GM19324 (cell line): ENCODE results near the gene APOE.
"Not testable (repeated sequence)": the region's sequence is repeated elsewhere in the genome, so short reads cannot be mapped to it uniquely, and the experiment has no call there.

Source experiments
- ATAC-seq: cut with Tn5 transposase; IDR thresholded peaks from one replicate; pipeline ENCODE4 v1.9.1; 2021; ENCODE audit warnings: mild to moderate bottlenecking, moderate library complexity; ENCODE audit not compliant: unreplicated experiment, low FRiP score

APOE gene

GRCh38 chr19:44883922-44884321 lies 21.7 kb upstream of the APOE start:
- ATAC-seq = no peak

GRCh38 chr19:44884566-44884965 lies 21.0 kb upstream of the APOE start:
- ATAC-seq = no peak

DNA sequence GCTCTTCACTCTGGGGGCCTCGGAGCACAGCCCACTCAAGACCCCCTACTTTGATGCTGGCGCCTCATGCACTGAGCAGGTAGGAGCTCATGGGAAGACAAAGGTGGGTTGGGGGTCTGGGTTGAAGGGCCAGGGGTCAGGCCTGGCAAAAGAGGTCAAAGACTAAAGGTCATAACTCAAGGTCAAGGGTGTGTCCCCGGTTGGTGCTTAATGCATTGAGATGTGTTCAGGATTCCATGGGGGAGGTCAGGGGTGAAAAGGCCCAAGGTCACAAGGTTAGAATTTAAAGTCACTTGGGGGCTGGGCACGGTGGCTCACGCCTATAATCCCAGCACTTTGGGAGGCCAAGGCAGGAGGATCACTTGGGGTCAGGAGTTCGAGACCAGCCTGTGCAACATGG lies 19.5 kb upstream of the APOE start:
- no peak for ATAC-seq

GRCh38 chr19:44887648-44888047 lies 17.9 kb upstream of the APOE start:
- no peak for ATAC-seq

DNA sequence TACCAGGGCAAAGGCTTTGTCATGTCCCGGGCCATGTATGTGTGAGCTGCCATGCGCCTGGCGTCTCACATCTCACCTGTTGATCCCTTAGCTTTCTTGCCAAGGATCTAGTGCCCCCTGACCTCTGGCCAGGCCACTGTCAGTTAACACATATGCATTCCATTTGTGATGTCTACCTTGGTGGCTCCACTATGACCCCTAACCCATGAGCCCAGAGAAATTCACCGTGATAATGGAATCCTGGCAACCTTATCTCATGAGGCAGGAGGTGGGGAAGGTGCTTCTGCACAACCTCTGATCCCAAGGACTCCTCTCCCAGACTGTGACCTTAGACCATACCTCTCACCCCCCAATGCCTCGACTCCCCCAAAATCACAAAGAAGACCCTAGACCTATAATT lies 17.3 kb upstream of the APOE start:
- ATAC-seq = not testable (repeated sequence)

GRCh38 chr19:44889830-44890365 lies 15.7 kb upstream of the APOE start:
- ATAC-seq = no peak

GRCh38 chr19:44890366-44891015 lies 15.1 kb upstream of the APOE start:
- peak; percentile 86 for ATAC-seq

- peak; percentile 72 for ATAC-seq
These were observed 14.3 kb upstream of the APOE start, which contains the start of gene TOMM40 for GRCh38 chr19:44891016-44891882. TSS of gene TOMM40 (plus strand) at chr19:44891254. CDS start at chr19:44891416, 162 bp downstream.

DNA sequence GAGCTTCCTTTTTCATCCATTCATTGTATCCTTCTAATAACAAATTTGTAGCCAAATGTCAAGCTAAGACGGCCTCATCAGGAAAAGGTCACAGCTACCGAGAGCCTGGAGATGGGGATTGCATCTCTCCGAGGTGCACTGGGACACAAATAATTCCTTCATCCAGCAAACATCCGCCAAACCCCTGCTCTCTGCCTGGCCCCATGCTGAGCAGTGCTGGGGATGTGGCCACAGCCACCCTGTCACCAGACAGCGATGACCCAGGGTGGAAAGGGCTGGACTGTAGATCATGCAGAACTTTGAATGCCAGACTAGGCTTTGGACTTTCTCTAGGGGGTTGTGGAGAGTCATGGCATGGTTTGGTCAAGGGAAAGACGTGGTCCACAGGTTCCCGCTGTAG lies 12.7 kb upstream of the APOE start:
- no peak for ATAC-seq

DNA sequence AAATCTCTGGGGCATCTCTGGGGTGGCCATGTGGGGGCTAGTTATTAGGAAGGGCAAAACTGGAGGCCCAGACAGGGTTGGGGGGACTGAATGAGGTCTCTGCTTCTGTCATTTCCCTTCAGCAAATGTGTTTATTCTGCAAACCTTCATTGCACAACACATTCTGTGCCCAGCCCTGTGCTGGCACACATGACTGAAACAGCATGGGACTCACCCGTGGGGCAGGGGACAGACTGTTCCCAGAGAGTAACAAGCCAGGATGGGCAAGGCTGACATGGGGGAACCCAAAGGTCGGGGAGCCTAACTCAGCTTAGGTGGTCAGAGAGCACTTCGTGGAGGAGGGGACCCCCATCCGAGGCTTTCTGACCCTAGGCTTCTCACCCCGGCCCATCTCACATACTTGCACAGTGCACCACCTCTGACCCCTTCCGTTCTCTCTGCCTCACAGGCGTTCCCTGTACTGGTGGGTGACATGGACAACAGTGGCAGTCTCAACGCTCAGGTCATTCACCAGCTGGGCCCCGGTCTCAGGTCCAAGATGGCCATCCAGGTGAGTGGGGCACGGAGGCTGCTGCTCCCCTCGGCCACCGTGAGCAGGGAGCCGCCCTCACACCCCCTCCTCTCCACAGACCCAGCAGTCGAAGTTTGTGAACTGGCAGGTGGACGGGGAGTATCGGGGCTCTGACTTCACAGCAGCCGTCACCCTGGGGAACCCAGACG lies 12.1 kb upstream of the APOE start:
- no peak for ATAC-seq

- no peak for ATAC-seq
These were observed 11.6 kb upstream of the APOE start for GRCh38 chr19:44894052-44894400.

DNA sequence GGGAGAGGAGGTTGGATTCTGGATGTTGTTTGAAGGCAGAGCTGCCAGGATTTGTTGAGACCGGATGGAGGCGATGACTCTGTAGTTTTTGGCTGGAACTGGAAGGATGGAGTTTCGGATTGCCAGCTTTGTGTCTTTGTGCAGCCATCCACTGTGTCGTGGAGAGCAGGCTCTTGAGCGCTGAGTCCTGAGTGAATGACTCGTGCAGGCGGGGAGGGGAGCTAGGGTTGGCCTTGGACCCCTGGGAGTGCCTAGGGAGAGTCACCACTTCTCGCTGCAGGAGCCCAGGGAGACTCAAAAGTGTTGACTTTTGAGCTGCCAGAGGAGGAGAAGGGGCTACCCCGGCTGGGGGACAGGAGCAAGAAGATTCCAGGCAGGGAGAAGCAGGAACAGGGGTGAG lies 10.7 kb upstream of the APOE start:
- no peak for ATAC-seq

- ATAC-seq = no peak
These were observed 7.8 kb upstream of the APOE start for GRCh38 chr19:44897835-44898234.

DNA sequence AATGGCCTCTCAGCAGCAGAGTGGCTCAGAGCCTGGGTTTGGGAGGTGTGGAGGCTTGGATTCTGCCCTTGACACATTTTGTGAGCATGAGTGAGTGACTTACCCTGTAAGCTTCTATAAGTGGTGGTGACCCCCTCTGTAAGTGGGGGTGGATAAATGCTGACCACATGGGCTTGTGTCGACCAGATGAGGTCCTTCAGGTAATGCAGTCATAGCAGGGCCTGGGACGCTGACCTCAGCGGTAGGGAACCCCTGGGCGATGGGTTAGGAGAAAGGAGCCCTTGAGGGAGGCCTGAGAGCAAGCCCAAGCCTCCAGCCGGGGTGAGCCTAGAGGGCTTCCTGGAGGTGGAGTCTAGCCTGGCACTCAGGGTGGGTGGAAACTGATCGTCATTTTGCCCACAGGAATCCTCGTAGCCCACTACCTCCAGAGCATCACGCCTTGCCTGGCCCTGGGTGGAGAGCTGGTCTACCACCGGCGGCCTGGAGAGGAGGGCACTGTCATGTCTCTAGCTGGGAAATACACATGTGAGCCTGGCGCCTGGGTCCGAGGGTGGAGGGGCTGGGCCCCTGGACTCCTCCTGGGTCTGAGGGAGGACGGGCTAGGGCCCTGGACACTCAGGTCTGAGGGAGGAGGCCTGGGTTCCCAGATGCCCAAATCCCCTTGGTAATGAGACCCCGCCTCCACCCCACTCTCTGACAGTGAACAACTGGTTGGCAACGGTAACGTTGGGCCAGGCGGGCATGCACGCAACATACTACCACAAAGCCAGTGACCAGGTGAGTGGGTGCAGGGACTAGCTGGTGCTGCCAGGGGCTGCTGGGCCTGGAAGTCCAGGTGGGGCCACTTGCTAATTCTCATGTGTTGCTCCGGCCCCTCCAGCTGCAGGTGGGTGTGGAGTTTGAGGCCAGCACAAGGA lies 5.0 kb upstream of the APOE start:
- no peak for ATAC-seq

- ATAC-seq = no peak
These were observed 2.4 kb upstream of the APOE start for GRCh38 chr19:44903216-44903601.

DNA sequence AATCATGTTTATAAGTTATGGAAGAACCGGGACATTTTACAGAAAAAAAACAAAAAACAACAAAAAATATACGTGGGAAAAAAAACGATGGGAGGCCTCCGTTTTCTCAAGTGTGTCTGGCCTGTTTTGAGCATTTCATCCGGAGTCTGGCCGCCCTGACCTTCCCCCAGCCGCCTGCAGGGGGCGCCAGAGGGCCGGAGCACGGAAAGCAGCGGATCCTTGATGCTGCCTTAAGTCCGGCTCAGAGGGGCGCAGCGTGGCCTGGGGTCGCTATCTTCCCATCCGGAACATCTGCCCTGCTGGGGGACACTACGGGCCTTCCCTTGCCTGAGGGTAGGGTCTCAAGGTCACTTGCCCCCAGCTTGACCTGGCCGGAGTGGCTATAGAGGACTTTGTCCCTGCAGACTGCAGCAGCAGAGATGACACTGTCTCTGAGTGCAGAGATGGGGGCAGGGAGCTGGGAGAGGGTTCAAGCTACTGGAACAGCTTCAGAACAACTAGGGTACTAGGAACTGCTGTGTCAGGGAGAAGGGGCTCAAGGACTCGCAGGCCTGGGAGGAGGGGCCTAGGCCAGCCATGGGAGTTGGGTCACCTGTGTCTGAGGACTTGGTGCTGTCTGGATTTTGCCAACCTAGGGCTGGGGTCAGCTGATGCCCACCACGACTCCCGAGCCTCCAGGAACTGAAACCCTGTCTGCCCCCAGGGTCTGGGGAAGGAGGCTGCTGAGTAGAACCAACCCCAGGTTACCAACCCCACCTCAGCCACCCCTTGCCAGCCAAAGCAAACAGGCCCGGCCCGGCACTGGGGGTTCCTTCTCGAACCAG lies 1.8 kb upstream of the APOE start:
- no peak for ATAC-seq

GRCh38 chr19:44904426-44904994 lies 1.1 kb upstream of the APOE start:
- ATAC-seq = no peak

DNA sequence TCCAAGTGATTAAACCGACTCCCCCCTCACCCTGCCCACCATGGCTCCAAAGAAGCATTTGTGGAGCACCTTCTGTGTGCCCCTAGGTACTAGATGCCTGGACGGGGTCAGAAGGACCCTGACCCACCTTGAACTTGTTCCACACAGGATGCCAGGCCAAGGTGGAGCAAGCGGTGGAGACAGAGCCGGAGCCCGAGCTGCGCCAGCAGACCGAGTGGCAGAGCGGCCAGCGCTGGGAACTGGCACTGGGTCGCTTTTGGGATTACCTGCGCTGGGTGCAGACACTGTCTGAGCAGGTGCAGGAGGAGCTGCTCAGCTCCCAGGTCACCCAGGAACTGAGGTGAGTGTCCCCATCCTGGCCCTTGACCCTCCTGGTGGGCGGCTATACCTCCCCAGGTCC lies 2.0 kb downstream of the APOE start:
- ATAC-seq = no peak
